GM21619 (cell line): ENCODE data around the gene JAKMIP2.

Experiments used
- ATAC-seq: cut with Tn5 transposase; IDR thresholded peaks from one replicate; pipeline ENCODE4 v1.9.1; 2021; ENCODE audit not compliant: unreplicated experiment

The JAKMIP2 gene

DNA sequence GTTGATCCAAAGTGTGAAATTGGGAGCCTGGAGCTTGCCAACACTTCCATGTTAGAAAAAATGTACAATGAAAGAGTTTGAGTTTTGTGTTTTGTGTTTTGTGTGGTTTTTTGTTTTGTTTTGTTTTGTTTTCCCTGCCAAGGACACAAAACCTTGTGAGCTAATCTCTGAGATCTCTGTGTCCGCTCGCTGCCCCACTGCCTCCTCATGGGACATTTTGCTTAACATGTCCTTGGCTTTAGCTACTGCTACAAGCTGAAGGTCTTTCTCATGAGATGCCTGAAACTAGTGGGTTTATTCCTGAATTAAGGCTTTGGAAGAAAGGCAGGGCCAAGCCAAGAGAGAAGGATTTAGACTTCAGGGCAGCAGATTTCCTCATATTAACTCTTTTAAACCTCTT is 7.3 kb upstream of the JAKMIP2 start:
- ATAC-seq = no peak

DNA sequence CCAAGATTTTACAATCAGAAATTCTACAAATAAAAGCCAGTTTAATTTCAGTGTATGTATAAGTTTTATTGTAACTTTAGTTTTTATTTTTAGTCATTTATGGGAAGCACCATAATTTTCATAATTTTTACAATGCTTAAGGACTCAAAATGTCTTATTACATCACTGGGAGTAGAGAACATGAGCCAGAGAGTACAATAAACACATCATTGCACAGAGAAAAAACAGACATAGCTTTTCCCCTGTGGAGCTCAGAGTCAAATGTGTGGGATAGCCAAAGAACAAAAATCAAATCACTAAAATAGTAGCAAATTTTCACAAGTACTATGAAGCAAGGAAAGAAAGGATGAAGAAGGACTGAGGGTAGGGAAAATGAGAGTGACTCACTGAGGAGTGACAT is 5.5 kb upstream of the JAKMIP2 start:
- ATAC-seq = no peak

DNA sequence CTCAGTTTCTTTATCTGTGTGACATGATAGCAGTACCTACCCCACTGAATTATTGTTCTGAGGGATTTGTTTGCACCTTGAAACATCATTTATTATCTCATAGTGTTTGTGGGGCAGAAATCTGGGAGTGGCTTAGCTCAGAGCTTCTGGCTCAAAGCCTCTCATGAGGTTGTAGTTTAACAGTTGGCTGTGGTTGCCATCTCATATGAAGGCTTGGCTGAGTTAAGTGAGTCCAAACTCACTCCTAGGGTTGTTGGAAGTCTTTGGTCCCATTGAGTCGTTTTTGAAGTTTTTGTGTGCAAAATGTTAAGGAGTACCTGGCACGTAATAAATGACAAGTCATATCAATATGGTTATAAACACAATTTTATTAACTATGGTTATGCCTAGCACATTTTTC is 3.6 kb upstream of the JAKMIP2 start:
- no peak for ATAC-seq

DNA sequence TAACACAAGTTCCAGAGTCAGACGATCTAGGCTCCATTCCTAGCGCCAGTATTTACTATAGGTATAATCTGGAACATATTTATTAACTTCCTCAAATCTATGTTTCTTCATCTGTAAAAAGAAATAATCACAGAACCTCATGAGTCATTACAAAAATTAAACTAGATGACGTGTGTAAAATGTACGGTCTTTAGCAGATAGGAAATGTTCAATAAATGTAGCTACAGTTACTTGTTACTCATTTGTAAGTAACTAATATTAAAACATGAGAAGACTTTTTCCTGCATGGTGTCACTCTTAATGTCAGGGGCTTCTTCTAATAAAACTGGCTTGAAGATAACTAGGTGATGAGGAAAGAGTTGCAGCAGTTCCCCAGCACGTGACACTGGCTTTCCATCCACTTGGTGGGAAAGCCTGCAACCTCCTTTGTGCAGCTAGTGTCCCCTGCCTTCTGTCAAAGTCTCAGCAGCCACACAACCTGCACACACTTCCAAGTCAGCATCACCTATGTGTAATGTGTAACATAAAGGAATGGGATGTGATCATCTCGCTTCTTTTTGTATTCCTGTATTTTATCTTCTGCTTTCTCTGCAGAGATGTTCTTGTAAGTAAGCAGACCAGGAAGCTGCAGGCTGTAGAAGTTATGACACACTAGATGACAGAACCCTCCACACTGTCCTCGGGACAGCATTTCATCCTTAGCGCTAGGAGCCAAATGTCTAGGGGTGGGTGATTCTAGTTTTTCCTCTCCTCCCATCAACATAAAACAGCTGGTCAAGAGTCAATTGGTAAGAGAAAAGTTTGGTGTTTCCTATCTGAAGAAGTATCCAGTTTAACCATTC is 1.8 kb upstream of the JAKMIP2 start:
- ATAC-seq = no peak

DNA sequence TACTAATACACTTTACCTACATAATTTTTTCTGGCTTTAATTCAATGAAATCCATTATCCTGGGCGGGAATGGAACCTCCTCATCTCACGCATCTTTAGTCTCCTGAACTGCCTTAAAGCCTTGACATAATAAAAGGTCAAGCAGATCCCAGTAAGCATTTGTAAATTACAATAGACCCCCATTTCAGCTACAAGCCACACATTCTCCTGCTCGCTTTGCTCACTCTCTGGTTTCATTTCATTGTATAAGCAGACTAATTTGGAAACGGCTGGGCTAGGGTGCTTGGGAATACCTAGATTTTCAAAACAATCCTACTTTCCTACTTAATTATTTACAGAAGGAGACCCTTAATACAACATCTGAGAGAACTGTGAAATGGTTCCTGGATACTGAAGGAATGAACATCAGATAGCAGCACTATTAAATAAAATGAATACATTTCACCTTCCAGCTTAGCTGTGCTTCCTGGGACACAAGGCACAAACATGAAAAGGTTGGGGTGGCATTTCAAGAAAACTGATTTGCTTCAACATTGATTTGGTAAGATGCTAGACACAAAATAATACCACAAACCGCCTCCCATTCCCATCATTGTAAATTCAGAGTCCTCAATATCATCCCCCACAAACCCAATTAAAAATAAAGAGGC is 1.5 kb downstream of the JAKMIP2 start:
- ATAC-seq = no peak

DNA sequence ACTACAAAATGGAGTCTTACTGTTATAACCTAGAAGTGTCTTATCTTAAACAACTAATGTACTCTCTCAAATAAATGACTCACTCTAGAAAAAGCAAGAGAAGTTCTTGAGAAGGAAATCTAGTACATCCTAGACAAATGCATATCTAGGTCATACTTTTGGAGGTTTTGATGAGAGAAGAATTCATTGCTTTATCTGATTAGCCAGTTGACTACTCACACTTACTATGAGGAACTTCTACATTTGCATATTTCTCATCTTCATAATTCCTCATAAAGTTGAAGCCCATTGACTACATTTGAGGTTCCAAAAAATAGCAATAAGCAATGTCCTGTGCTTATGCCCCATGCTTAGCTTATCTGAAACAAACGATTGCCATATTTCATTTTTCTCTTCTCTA is 2.8 kb downstream of the JAKMIP2 start:
- ATAC-seq = no peak

DNA sequence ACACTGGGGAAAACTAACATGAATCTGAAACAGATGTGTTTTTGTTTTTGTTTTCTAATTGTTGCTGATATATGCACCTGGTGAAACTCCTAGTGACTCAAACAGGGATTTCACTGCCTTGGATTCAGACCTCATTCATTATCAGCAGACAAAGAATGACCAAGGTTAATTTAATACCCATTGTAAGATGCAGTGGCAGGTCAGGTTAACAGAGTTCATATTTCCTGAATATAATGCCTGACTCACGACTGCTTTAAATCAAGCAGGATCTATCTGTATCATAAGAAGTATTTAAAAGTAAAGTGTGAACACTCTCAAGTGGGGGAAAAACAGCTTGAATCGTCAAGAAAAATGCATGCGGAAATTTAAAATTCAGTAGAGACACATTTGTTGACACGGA is 5.5 kb downstream of the JAKMIP2 start:
- no peak for ATAC-seq

DNA sequence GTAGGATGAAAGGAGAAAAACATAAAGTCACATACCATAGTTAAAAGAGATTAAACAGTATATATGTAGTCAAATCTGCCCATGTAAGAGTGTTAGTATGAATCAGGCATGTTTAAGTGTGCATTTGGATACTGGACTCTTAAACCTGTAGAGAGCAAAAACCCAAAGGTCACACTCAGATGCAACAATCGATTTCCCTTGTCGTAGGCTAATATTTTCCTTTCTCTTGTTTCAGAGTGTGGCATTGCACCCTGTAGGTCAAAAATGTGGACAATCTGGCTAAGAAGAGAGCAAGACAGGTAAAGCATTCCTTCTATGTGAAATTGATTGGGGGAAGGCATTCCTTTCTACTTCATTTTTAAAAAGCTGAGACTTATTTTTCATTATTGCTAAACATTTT is 8.9 kb downstream of the JAKMIP2 start:
- ATAC-seq = no peak

DNA sequence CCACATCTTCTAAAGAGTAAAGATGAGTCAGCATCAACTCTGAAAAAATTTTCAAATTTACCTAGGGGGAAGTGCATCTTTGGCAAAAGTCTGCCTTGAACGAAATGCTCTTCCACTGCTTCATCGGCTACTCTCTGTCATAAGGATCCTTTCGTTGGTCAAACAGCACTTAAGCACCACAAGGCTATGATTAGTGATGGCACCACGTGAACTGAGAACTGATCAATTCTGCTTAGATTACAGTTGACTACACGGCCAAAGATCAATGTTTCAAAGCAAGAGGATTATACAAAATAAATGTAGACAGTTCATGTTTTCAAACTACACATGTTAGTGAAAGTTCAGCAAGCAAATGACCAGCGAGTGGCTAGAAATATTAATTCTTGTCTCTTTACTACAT is 9.4 kb downstream of the JAKMIP2 start:
- ATAC-seq = no peak

DNA sequence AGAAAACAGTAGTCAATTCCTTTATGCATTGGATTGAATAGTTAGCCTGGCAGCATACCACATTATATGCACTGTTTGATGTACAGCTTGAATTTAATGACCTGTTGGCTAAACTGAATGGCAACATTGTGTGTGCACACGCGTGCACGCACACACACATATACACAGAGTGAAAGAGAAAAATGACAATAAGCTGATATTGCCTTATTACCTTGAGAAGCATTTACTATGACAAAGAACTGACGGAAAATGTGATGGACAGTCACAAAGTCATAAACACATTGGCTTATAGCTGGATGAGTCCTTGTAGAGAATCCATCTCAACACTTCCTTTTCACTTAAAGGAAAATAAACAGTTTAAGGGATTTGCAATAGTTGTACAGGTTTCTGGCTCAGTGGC is 15.5 kb downstream of the JAKMIP2 start:
- ATAC-seq = no peak

DNA sequence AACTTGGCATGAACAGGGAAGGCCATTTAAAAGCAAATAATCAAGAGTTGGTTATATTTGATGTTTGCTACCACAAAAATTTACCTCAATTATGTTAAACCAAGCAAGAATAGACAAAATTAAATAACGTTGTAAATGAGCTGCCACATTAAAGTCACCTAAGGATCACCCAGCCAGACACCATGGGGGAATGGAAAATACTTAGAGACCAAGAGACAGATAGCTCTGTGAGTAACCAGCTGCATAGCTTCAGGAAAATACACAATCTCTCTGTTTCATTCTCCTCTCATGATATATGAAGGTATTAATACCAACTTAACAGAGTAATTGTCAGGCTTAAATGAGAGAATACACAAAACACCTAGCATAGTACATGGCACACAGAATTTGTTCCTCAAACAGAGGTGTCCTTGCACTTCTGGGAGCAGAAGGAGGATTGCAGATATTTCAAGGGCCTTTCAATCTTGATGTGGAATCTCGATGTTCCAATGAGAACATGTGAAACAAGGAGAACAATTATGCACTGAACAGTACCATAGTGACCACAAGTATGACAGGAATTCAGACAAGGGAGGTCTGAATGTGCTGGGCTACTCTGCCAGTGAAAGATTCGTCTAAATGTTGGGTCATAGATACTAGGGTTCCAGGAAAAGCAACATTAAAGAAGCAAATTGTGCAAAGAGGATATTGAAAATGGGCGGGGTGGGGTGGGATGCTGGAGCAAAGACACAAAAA is 18.6 kb downstream of the JAKMIP2 start:
- ATAC-seq = no peak

DNA sequence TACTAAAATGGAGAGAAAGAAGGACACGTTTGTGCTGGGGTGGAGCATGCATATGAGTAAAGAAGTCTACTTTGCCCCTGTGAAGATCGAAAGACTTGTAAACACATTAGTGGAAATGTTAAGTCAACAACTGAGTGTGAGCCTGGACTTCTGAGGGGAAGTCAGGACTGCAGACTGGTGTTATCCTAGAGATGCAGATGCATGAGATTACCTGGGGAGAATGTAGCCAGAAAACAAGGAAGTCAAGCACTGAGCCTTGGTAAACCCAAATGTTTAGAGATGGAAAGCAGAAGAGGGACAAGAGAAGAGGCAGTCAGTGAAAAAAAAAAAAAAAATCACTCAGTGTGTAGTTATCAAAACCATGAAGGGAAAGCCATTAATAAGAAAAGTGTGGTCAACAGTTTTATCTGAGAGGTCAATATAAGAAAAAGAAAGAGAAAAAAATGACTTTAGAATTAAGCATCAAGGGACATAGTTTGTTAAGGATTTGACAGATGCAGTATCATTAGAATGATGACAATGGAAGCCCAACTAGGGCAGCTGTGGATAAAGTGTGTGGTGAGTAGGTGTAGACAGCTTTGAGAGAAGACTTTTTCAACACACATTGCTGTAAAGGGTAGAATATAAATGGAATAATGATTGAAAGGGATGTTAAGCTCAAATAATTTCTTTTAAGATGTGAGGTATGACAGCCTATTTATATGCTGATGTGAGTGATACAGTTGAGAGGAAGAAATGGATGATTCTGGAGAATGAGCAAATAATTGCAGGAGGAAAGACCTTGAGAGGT is 22.2 kb downstream of the JAKMIP2 start:
- no peak for ATAC-seq

DNA sequence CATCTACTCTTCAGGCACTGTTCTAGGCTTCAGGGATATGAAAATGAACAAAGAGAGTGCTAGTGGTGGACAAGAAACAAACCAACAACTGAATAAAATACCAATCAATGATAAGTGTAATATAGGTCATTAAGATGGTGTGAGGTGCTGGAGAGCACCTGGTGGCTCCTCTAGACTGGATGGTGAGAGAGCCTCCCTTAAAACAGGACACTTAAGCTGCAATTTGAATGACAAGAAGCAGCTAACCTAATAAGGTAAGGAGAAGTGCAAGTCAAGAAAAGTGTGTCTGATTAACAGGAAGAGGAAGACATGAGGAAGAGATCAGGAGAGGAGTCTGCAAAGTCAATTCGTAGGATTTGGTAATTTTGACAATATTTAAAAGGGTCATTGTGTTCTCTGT is 23.1 kb downstream of the JAKMIP2 start:
- no peak for ATAC-seq

DNA sequence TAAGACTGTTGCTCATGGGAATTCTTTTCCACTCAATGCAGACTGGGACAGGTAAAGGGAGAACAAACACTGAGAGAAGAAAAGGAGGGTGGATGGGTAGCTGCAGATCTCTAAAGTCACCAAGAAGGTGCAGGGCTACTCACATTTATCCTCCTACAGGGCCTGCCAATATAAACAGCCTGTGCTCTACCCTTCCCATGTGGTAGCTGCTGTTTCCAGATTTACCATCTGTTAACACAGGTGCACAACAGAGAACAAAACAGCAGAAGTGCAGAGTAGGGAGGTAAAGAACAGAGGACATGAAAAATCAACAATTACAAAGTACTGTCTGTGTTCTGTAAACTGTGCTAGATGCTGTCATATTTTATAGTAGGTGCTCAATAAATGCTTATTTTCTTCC is 26.0 kb downstream of the JAKMIP2 start:
- ATAC-seq = no peak

DNA sequence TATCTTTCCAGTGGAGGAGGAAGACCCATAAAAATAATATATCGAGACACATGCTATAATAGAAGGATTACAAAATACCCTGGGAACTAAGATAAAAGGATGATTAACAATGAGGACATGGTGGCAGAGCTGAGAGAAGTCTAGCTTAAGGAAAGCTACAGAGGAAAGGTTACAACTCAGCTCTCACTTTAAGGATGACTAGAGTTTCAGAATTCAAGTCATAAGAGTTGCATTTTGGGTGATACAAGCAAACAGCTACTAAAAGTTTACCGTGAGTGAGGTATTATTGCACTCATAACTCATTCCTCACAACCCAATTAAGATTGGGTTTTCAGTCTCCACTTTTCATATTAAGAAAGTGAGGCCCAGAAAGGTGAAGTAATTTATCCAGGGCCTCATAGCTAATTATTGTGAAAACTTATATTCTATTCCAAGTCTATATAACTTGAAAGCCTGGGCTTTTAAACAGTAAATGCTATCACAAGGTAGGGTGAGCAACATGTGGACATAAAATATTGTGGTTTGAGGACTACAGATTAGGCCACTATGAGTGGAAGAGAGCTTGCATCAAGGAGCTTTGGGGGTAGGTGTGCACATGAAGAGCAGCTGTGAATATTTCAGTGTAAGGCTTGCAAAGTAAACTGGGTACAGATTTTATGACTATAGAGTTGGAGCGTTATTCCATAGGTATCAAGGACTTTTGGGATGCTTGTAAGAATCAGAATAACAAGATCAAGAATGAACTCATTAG is 28.0 kb downstream of the JAKMIP2 start:
- ATAC-seq = no peak

DNA sequence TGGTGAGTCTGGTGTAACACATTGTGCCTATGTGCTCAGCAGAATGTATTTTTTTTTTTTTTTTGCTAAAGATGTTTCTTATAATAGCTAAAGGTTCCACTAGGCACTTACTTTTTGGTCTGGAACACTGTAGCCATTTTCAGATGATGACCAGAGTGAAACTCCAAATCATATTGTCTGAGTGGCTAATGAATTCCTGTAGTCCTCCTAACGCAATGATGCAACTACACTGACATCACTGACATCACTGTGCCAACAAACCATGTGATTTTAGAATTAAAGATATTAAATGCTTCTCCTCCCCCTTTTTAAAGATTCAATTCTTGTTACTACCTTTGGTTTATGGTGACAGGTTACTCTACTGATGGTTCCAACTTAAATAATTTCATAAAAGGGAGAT is 28.8 kb downstream of the JAKMIP2 start:
- ATAC-seq = no peak

DNA sequence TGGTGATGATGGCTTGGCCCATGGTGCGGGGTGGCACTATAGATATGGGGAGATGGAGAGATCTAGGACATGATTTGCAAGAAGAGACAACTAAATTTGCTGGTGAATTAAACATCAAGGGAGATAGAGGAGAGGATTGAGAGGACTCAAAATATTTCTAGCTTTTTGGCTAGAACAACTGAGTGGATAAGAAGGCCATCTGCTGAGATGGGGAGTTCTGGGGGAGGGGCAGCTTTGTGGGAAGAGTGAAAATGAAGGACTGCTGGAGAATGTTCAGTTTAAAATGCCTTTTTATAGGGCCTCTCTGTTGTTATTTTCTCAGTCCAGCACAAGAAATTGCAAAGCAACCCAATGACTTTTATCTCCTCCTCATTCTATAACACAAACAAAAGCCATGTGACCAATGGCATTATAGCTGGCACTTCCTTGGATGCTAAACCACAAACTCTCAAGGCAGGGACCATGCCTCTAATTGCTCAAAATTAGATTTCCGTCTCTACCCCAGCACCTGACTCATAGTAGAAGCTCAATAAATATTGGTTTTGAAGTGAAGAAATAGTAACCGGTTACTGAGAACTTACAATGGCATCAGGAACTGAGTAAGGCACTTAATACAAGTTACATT is 29.8 kb downstream of the JAKMIP2 start:
- ATAC-seq = no peak

DNA sequence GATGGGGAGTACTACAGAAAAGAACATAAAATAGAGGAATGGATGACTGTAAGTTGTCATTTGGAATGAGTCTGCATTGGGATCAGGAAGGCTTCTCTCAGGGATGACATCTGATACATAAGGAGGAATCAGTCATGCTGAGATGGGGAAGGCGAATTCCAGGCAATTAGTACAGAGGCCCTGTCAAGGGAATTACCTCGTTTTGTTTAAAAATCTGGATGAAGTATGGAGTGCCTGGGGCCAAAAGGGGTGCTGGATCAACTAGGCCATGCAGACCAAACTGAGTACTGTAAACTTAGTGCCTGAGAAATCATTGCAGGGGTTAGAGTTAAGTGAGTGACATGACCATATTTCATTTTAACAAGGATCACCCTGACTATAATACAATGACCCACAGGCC is 30.5 kb downstream of the JAKMIP2 start:
- no peak for ATAC-seq

DNA sequence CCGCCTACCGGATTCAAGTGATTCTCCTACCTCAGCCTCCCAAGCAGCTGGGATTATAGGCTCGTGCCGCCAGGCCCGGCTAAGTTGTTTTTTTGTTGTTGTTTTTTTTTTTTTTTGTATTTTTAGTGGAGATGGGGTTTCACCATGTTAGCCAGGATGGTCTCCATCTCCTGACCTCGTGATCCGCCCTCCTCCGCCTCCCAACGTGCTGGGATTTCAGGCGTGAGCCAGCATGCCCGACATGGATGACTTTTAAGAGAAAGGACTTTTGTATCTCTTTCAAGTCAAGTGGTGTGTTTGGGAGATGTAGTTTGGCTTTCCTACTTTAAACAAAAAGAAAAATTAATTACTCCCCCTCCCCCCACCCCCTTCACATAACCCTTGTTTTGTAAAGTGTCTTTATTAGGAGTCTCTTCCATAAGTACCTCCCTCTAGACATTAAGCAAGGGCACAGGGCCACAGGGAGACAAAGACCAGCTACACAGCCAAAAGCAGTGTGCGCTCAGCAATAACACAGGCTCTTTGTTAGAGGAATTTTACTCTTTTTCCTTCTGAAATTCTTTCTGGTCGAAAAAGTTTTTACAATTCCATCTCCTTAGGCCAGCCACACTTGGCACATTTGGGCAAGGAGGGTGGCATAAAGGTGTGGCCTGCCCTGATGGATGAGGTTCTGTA is 31.2 kb downstream of the JAKMIP2 start:
- ATAC-seq = no peak

DNA sequence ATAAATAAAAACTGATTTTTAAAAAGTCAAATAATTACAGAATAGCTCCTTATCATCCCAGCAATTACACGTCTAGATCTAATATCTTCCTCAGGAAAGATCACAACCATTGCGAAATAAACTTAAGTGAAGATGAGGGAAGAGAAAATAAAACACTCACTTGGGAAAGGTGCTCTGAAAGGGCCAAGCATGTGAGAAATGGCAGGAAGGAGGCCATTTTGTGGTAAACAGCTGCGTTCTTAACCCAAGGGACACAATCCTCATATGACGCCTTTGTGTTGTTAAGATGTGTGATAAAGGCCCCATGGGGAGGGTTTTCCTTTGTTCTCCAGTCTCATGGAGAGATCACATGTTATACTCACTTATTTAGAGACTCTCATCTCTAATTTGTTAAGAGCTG is 32.5 kb downstream of the JAKMIP2 start:
- ATAC-seq = no peak
